Measurements from ENCODE around the gene ZNF780B. TPM values are rescaled to one million over a fixed set of nuclear protein-coding genes. Genes with fewer than 3 reads are reported as not detected.
A peak's percentile ranks its signal among the peaks of the same experiment; 100 is the strongest.

The ZNF780B gene
- total and polyA plus RNA-seq, 8 donors: 4.4 to 14.9 (median 8.4) TPM

DNA sequence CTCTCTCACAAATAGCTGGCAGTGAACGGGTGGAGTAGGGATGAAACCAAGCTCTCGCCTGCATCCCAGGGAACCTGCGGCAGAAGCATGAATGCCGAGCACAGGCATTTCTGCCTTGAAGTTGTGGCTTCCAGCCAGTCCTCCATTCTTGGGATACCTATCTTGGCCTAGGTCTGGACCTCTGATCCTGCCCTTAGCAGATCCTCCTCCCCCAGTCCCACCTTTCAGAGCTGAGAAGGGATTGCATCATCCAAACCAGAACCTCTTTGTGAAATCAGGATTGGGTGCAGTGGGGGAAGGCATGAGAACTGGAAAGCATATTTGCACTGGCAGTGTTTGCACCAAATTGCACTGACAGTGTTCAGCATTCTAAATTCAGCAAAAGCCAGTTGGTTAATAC lies 28.9 kb upstream of the ZNF780B start:
- Histone ChIP-seq H3K27ac (no peak overlapping the region), H3K4me1 (peaks cover 0 to 4% (median 0%) of the 10 kb centered on the region in 3 donors), H3K27me3 (no peaks in the 10 kb centered on the region), H3K4me3 (no peak overlapping the region), H3K9me3 (no peaks in the 10 kb centered on the region), H3K36me3 (peaks cover 0 to 26% (median 0%) of the 10 kb centered on the region in 3 donors)
- no peak for DNase-seq
- TF ChIP-seq, protein P1, sequence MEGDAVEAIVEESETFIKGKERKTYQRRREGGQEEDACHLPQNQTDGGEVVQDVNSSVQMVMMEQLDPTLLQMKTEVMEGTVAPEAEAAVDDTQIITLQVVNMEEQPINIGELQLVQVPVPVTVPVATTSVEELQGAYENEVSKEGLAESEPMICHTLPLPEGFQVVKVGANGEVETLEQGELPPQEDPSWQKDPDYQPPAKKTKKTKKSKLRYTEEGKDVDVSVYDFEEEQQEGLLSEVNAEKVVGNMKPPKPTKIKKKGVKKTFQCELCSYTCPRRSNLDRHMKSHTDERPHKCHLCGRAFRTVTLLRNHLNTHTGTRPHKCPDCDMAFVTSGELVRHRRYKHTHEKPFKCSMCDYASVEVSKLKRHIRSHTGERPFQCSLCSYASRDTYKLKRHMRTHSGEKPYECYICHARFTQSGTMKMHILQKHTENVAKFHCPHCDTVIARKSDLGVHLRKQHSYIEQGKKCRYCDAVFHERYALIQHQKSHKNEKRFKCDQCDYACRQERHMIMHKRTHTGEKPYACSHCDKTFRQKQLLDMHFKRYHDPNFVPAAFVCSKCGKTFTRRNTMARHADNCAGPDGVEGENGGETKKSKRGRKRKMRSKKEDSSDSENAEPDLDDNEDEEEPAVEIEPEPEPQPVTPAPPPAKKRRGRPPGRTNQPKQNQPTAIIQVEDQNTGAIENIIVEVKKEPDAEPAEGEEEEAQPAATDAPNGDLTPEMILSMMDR (IDR thresholded peaks at IDR 0.05): no peak
- no peak for ATAC-seq
- FAIRE-seq: no peak
- WGBS, 2 donors: 90 to 94% methylated on average over 4 of the region's 4 CpGs
- intact Hi-C loops (cut with DNase I): no loop called here

DNA sequence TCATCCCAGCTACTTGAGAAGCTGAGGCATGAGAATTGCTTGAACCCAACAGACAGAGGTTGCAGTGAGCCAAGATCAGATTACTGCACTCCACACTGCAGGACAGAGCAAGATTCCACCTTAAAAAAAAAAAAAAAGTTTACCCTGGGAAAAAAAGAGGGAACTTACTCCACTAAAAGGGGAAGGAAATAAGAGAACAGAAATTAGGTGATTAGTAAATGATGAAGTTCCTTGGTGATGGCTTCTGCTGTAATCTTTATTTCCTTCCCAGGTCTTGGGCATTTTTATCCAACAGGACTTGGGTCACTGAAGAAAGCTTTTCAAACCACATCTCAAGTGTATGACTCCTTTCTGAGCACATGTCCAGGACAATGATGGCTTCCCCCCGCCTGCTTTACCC lies 25.4 kb upstream of the ZNF780B start:
- no peak overlapping the region for H3K4me3 ChIP-seq
- FAIRE-seq: no peak
- intact Hi-C loops (cut with DNase I): no loop called here
- DNase-seq: no peak
- TF ChIP-seq, protein P1 (IDR thresholded peaks at IDR 0.05): no peak
- no peaks in the 10 kb centered on the region for H3K4me1 ChIP-seq
- ATAC-seq: no peak
- peaks cover 0 to 38% (median 0%) of the 10 kb centered on the region in 3 donors for H3K36me3 ChIP-seq
- 97 to 99% methylated on average over 1 of the region's 1 CpG for WGBS, 2 donors
- H3K9me3 ChIP-seq: peaks cover 0 to 5% (median 0%) of the 10 kb centered on the region in 4 donors
- H3K27me3 ChIP-seq: no peaks in the 10 kb centered on the region
- H3K27ac ChIP-seq: no peak overlapping the region

DNA sequence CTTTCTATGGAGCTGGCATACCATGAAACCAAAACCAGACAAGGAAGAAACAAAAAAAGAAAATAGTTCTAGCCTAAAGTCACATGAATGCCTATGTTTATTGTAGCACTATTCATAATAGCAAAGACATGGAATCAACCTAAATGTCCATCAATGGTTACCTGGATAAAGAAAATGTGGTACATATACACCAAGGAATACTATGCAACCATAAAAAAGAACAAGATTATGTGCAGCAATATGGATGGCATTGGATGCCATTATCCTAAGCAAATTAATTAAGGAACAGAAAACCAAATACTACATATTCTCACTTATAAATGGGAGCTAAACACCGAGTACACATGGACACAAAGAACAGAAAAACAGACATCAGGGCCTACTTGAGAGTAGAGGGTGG lies 24.3 kb upstream of the ZNF780B start:
- intact Hi-C loops (cut with DNase I): no loop called here
- Histone ChIP-seq H3K27me3 (no peaks in the 10 kb centered on the region), H3K4me3 (no peak overlapping the region), H3K4me1 (no peaks in the 10 kb centered on the region), H3K36me3 (peaks cover 7 to 49% (median 8%) of the 10 kb centered on the region in 3 donors), H3K27ac (no peak overlapping the region), H3K9me3 (peaks cover 0 to 5% (median 0%) of the 10 kb centered on the region in 4 donors)
- FAIRE-seq (no peak), DNase-seq (no peak), ATAC-seq (no peak)
- WGBS, 2 donors: 94 to 100% methylated on average over 1 of the region's 1 CpG
- TF ChIP-seq, protein P1 (IDR thresholded peaks at IDR 0.05): no peak

DNA sequence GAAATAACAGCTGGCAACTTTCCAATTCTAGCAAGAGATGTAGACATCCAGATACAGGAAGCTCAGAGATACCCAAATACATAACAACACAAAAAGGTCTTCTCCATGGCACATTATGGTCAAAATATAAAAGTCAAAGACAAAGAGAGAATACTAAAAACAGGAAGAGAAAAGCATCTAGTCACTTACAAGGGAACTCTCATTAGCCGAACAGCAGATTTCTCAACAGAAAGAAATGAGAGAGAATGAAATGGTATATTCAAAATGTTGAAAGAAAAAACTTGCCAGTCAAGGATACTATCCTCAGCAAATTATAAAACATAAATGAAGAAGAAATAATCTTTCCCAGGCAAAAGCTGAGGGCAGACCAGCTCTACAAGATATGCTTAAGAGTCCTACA lies 22.3 kb upstream of the ZNF780B start:
- no peaks in the 10 kb centered on the region for H3K27me3 ChIP-seq
- intact Hi-C loops (cut with DNase I): no loop called here
- TF ChIP-seq, protein P1 (IDR thresholded peaks at IDR 0.05): no peak
- ATAC-seq: no peak
- no peak for DNase-seq
- no peak overlapping the region for H3K4me3 ChIP-seq
- peaks cover 0 to 5% (median 1%) of the 10 kb centered on the region in 4 donors for H3K9me3 ChIP-seq
- 93 to 100% methylated on average over 1 of the region's 1 CpG for WGBS, 2 donors
- H3K27ac ChIP-seq: no peak overlapping the region
- no peaks in the 10 kb centered on the region for H3K4me1 ChIP-seq
- H3K36me3 ChIP-seq: peaks cover 15 to 65% (median 19%) of the 10 kb centered on the region in 3 donors
- no peak for FAIRE-seq

DNA sequence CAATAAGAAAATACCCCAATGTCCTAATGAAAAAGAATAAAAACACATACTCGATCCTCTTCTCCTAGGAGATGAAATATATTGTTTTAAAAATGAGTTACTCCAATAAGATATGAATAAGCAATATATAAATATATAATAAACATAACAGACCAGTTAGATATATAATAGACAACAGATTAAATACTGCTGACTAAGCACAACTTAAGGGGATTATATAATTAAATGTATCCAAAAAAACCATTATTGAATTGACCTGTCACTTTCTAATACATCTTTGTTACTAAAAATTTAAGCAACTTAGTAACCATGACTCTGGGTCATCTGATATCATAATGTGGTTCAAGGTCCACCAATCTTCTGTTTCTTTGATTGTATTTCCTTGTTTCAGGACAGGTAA lies 14.0 kb upstream of the ZNF780B start:
- H3K4me1 ChIP-seq: no peaks in the 10 kb centered on the region
- TF ChIP-seq, protein P1 (IDR thresholded peaks at IDR 0.05): no peak
- no peak for DNase-seq
- peaks cover 6 to 14% (median 11%) of the 10 kb centered on the region in 3 donors for H3K36me3 ChIP-seq
- peak; percentile 80 for FAIRE-seq
- H3K4me3 ChIP-seq: no peak overlapping the region
- H3K27me3 ChIP-seq: no peaks in the 10 kb centered on the region
- intact Hi-C loops (cut with DNase I): no loop called here
- ATAC-seq: no peak
- WGBS, 2 donors: 92 to 97% methylated on average over 1 of the region's 1 CpG
- H3K27ac ChIP-seq: no peak overlapping the region
- peaks cover 0 to 2% (median 0%) of the 10 kb centered on the region in 4 donors for H3K9me3 ChIP-seq

All from pancreas (tissue), 10 donors.